Fibroblast of upper back skin (primary cell): Measurements from ENCODE around the gene SCRN2.
A peak's percentile ranks its signal among the peaks of the same experiment; 100 is the strongest.

Source experiments
- DNase-seq: peaks from one replicate; pipeline ENCODE4 v3.0.0-alpha.2; 2013

SCRN2 gene

GRCh38 chr17:47871048-47871447 lies 30.0 kb upstream of the SCRN2 start:
- no peak for DNase-seq

- no peak for DNase-seq
Measured at GRCh38 chr17:47870056-47870455, 29.0 kb upstream of the SCRN2 start.

GRCh38 chr17:47869114-47869513 lies 28.0 kb upstream of the SCRN2 start:
- no peak for DNase-seq

DNA sequence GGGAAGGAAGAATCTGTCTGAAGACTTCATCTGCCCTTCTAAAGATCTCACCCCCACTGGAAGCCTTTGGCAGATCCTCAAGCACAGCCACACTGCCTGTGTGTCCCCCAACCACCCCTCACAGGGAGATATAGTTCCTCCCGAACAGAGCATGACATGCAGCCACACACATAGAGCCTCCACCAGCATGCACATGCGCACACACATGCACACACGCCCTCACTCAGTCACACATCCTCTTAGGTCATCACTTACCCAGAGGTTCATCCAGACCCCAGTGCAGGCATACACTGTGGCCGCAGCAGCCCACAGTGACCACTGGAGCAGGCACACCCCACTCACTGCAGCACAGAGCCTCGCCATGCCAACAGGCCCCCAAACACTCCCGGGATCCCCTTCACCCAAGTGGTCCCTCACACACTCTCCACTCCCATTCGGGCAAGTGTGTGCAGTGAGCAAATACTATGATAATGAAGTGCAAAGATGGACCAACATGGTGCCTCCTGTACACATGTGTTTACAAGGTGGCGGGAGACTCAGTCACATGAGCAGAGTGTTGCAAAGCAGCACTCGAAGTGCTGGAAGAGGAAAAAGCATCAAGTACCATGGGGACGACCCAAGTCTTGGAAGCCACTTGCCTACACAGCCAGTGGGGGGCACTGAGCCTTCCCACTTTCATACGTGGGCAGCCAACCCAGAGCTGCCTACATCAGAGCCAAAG lies 26.9 kb upstream of the SCRN2 start:
- DNase-seq, result no peak

- DNase-seq, result no peak
Measured at GRCh38 chr17:47866941-47867340, 25.9 kb upstream of the SCRN2 start.

GRCh38 chr17:47864791-47865216 lies 23.7 kb upstream of the SCRN2 start:
- DNase-seq, result no peak

GRCh38 chr17:47862621-47863440 lies 21.8 kb upstream of the SCRN2 start:
- DNase-seq, result peak; percentile 84

- DNase-seq, result no peak
Measured at GRCh38 chr17:47860386-47860785, 19.3 kb upstream of the SCRN2 start.

GRCh38 chr17:47857551-47858455 lies 16.7 kb upstream of the SCRN2 start:
- no peak for DNase-seq

DNA sequence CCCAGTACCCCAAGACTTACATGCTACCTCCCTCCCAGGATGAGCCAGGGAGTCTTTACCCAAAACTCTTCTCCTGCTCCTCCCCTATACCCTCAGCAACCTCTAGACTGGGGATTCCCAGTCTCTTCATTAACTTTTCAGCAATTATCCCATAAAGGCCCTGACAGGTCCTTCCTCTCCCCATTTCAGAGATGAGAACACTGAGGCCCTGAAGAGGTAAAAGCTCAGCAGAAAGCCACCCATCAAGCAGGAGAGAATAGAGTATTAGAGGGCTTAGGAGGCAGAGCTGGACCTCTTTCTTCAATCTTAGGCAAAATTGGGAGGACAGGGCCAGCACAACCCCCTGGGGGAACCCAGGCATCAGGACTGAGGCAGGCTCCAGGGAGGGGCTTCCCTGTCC lies 15.8 kb upstream of the SCRN2 start:
- DNase-seq, result no peak

- no peak for DNase-seq
Measured at GRCh38 chr17:47855737-47856136, 14.7 kb upstream of the SCRN2 start.

- DNase-seq, result no peak
Measured at GRCh38 chr17:47853616-47854015, 12.5 kb upstream of the SCRN2 start.

DNA sequence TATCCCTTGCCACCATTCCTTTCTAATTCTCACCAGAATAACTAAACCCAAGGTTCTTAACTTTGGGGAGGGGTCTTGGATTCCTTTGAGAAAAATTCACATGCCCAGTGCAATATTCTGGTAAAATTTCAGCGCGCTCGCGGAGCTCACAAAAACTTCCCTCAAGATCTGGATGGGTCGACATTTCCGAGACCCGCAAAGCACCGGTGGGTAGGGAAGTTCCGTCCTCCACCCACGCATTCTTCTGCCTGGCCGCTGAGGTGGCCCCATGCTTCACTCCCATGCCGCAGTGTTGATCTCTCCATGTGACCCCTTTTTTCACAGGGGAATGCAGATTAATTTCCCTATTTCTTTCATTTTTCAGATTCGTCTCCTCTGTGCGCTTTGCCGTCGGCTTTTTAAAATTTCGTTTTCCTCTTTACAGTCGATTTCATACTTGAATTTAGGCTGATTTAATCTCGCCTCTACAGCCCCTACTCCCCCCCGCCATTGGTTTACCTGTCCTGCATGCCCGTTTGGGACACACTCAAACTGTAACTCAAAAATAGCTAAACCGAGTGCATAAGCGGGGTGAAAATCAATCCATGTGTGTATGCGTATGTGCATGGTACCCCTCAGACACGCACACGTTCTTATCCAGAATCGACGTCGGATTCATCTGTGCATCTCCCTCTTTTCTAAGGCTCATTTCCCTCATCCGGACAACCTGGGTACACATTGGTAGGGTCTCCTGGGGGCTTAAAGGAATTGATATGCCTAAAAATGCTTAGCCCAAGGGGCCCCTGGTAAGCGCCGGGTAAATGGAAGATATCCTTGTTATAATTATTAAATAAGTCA lies 11.3 kb upstream of the SCRN2 start:
- DNase-seq, result no peak

DNA sequence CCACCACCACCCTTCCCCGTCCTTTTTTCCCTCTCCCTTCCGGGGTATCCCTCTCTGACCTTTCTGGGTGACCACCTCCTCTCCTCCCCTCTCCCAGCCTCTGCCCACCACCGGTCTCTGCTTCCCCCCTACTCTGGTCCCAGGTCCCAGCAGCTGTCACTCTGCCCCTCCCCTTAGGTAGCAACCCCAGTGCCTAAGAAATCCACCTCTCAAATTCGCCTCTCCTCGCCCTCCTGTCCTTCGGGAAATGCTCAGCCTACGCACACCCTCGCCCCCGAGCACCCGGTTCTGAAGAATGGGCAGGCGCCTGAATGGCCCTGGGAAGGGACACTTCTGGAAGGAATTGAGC lies 10.7 kb upstream of the SCRN2 start:
- DNase-seq, result no peak

DNA sequence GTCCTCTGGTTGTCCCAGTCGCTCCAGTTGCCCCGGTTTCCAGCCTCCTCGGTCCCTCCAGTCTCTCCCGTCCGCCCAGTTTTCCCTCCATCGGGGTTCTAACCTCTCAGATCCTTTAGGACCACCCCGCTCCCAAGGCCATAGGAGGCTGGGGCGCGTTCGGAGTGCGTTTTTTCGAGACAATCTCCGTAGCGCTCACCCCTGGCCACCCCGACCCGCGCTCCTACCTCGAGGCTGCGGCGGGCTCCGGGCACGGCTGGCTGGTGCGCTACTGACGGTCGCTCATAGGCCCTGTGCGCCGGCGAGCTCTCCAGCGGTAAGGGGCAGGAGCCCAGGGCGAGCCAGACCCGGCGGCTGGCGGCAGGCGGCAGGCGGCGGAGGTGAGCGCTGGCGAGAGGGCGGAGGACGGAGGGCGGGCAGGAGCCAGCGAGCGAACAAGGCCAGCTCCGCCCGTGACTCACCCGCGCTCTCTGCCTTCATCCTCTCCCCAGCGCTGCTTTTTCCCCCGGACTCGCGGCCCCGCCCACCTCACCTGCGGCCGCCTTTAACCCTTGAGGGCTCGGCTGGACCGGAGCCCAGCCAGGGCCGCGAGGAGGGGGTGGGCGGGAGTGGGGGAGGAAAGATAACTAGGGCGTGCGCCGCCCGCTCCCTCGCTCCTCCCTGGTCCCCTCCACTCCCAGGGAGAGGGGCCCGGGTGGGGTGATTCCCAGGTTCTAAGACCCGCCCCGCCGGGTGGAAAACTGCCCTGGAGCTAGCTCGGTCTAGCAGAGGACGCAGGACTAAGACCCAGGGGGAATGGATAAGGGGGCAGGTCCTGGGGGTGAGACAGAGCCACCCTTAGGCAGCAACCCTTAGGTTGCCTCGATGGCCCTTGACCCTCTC lies 9.9 kb upstream of the SCRN2 start, which contains the start of gene SP6:
Gene SP6 (minus strand): TSS at position 472 of the 882 bp plus-strand sequence. CDS start 2,734 bp downstream, outside the sequence.
- DNase-seq, result peak; percentile 33

GRCh38 chr17:47850373-47850691 lies 9.3 kb upstream of the SCRN2 start:
- no peak for DNase-seq

GRCh38 chr17:47848198-47848513 lies 7.1 kb upstream of the SCRN2 start:
- DNase-seq, result no peak

- DNase-seq, result no peak
Measured at GRCh38 chr17:47847341-47848197, 6.5 kb upstream of the SCRN2 start.

DNA sequence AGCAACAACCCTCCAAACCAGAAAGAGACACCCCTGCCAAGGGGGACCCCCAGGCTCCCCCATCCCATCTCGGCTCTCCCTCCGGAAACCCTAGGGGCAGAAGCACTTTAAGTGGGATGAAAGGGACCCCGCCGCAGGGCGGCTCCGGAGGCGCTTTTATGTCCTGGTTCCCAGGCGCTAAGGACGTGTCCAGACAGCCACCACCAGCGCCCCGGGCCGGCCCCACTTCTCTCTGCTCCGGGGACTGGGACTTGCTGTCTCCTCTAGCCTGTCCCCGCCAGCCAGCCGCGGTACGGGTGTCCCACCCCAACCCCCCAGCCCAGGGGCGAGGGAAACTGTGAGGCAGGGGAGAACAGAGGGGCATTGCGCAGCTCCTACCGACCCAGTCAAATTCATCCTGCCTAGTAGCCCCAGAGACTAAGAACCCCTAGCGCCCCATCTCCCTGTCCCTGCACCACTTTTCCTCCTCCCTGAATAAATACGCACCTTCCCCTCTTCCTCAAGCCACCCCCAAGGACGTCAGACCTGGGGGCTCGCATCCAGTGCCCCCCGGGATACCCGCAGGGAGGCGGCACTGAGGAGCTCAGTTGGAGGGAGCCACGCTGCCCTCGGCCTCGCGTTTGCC lies 5.8 kb upstream of the SCRN2 start:
- no peak for DNase-seq

- no peak for DNase-seq
Measured at GRCh38 chr17:47845716-47846075, 4.6 kb upstream of the SCRN2 start.
